ENCODE results near the gene NOX3. TPM values are rescaled to one million over a fixed set of nuclear protein-coding genes. Genes with fewer than 3 reads are reported as not detected.

Gene NOX3
- total and polyA plus RNA-seq, 2 experiments from 2014 or later: not detected

DNA sequence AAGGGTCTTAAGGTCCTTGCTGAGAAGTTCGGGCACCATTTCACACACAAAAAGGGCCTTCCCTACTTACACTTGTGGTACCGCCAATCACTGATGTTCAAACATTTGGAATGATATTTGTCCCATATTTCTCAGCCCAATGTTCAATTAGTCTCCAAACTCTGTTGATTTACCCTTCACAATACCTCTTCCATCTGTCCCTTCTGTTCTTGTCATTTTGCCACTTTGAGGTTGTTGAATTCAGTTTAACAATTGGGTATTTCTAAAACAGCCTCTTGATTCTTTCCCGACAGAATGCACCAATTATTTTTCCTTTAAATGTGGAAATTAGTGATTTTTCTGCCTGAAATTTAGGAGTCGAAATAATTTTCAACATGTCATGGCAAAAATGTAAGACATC, 46.2 kb downstream of the NOX3 start:
- no peaks in the 10 kb centered on the region for H3K79me2 ChIP-seq (replicated peaks; ENCODE audit: insufficient read depth)
- H3K4me3 ChIP-seq: no peak overlapping the region
- Mint-ChIP-seq H3K4me1 (peaks cover 5% of the 10 kb centered on the region; the same call in 1 of the 3 replicates), H3K27ac (no peak overlapping the region), H3K36me3 (ENCODE audit: low read depth) (no peaks in the 10 kb centered on the region), H3K4me3 (no peak overlapping the region), H3K9me3 (no peaks in the 10 kb centered on the region), H3K27me3 (ENCODE audit: insufficient read depth, low read depth, poor library complexity) (peaks cover 3% of the 10 kb centered on the region)
- no peak for TF ChIP-seq EZH2 (IDR thresholded peaks at IDR 0.05; ENCODE audit: low read depth, unreplicated experiment)
- no peak for TF ChIP-seq ZNF114 (CRISPR knock-in tag; IDR thresholded peaks at IDR 0.05)
- TF ChIP-seq ETS1 (IDR thresholded peaks at IDR 0.05): no peak
- TF ChIP-seq, protein P1, sequence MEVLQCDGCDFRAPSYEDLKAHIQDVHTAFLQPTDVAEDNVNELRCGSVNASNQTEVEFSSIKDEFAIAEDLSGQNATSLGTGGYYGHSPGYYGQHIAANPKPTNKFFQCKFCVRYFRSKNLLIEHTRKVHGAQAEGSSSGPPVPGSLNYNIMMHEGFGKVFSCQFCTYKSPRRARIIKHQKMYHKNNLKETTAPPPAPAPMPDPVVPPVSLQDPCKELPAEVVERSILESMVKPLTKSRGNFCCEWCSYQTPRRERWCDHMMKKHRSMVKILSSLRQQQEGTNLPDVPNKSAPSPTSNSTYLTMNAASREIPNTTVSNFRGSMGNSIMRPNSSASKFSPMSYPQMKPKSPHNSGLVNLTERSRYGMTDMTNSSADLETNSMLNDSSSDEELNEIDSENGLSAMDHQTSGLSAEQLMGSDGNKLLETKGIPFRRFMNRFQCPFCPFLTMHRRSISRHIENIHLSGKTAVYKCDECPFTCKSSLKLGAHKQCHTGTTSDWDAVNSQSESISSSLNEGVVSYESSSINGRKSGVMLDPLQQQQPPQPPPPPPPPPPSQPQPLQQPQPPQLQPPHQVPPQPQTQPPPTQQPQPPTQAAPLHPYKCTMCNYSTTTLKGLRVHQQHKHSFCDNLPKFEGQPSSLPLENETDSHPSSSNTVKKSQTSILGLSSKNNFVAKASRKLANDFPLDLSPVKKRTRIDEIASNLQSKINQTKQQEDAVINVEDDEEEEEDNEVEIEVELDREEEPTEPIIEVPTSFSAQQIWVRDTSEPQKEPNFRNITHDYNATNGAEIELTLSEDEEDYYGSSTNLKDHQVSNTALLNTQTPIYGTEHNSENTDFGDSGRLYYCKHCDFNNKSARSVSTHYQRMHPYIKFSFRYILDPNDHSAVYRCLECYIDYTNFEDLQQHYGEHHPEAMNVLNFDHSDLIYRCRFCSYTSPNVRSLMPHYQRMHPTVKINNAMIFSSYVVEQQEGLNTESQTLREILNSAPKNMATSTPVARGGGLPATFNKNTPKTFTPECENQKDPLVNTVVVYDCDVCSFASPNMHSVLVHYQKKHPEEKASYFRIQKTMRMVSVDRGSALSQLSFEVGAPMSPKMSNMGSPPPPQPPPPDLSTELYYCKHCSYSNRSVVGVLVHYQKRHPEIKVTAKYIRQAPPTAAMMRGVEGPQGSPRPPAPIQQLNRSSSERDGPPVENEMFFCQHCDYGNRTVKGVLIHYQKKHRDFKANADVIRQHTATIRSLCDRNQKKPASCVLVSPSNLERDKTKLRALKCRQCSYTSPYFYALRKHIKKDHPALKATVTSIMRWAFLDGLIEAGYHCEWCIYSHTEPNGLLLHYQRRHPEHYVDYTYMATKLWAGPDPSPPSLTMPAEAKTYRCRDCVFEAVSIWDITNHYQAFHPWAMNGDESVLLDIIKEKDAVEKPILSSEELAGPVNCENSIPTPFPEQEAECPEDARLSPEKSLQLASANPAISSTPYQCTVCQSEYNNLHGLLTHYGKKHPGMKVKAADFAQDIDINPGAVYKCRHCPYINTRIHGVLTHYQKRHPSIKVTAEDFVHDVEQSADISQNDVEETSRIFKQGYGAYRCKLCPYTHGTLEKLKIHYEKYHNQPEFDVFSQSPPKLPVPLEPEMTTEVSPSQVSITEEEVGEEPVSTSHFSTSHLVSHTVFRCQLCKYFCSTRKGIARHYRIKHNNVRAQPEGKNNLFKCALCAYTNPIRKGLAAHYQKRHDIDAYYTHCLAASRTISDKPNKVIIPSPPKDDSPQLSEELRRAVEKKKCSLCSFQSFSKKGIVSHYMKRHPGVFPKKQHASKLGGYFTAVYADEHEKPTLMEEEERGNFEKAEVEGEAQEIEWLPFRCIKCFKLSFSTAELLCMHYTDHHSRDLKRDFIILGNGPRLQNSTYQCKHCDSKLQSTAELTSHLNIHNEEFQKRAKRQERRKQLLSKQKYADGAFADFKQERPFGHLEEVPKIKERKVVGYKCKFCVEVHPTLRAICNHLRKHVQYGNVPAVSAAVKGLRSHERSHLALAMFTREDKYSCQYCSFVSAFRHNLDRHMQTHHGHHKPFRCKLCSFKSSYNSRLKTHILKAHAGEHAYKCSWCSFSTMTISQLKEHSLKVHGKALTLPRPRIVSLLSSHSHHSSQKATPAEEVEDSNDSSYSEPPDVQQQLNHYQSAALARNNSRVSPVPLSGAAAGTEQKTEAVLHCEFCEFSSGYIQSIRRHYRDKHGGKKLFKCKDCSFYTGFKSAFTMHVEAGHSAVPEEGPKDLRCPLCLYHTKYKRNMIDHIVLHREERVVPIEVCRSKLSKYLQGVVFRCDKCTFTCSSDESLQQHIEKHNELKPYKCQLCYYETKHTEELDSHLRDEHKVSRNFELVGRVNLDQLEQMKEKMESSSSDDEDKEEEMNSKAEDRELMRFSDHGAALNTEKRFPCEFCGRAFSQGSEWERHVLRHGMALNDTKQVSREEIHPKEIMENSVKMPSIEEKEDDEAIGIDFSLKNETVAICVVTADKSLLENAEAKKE (CRISPR knock-in tag; IDR thresholded peaks at IDR 0.05): no peak
- TF ChIP-seq NANOG (IDR thresholded peaks at IDR 0.05; ENCODE audit: borderline replicate concordance): no peak
- TF ChIP-seq POLR2AphosphoS5 (IDR thresholded peaks at IDR 0.05; ENCODE audit: low read depth): no peak
- TF ChIP-seq, protein P2, sequence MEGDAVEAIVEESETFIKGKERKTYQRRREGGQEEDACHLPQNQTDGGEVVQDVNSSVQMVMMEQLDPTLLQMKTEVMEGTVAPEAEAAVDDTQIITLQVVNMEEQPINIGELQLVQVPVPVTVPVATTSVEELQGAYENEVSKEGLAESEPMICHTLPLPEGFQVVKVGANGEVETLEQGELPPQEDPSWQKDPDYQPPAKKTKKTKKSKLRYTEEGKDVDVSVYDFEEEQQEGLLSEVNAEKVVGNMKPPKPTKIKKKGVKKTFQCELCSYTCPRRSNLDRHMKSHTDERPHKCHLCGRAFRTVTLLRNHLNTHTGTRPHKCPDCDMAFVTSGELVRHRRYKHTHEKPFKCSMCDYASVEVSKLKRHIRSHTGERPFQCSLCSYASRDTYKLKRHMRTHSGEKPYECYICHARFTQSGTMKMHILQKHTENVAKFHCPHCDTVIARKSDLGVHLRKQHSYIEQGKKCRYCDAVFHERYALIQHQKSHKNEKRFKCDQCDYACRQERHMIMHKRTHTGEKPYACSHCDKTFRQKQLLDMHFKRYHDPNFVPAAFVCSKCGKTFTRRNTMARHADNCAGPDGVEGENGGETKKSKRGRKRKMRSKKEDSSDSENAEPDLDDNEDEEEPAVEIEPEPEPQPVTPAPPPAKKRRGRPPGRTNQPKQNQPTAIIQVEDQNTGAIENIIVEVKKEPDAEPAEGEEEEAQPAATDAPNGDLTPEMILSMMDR (conservative IDR thresholded peaks at IDR 0.05; ENCODE audit: low read depth in 2 of 2): no peak
- TF ChIP-seq REST (IDR thresholded peaks at IDR 0.05; ENCODE audit: unreplicated experiment): no peak
- no peak for TF ChIP-seq EZH2phosphoT487 (IDR thresholded peaks at IDR 0.05; ENCODE audit: unreplicated experiment)
- TF ChIP-seq ZNF331 (CRISPR knock-in tag; IDR thresholded peaks at IDR 0.05; ENCODE audit: low read depth): no peak
- TF ChIP-seq CREB1 (CRISPR knock-in tag; IDR thresholded peaks at IDR 0.05; ENCODE audit: low read depth): no peak
- no peak for TF ChIP-seq JUNB (IDR thresholded peaks at IDR 0.05; ENCODE audit: unreplicated experiment)
- no peak for TF ChIP-seq STAT1 (IDR thresholded peaks at IDR 0.05; ENCODE audit: unreplicated experiment)
- no peak for DNase-seq (ENCODE audit: low spot score)
- no peak overlapping the region for H2AFZ ChIP-seq
- H3K27ac ChIP-seq (ENCODE audit: low read depth): no peak overlapping the region
- H3K27me3 ChIP-seq (ENCODE audit: insufficient read depth): no peaks in the 10 kb centered on the region
- no peaks in the 10 kb centered on the region for H3F3A ChIP-seq (replicated peaks; ENCODE audit: low read depth)
- H3K4me2 ChIP-seq: no peak overlapping the region
- H4K20me1 ChIP-seq (replicated peaks; ENCODE audit: insufficient read depth): no peaks in the 10 kb centered on the region
- ATAC-seq: no peak
- H3K4me1 ChIP-seq (ENCODE audit: insufficient read depth): no peaks in the 10 kb centered on the region
- no peaks in the 10 kb centered on the region for H3K36me3 ChIP-seq (ENCODE audit: insufficient read depth)
- no peaks in the 10 kb centered on the region for H3K9me2 ChIP-seq (ENCODE audit: insufficient read depth)
